HepG2 (cell line): ENCODE data around the gene PFDN2. TPM values are rescaled to one million over a fixed set of nuclear protein-coding genes. Genes with fewer than 3 reads are reported as not detected.

Experiments
- ATF2 ChIP-seq: sonication (generic); formaldehyde crosslinking; IDR thresholded peaks from 2 replicates; pipeline ENCODE4 v1.4.0; 2020; ENCODE audit warnings: missing genetic modification reagents
- CENPBD1 ChIP-seq: sonication (generic); formaldehyde crosslinking; IDR thresholded peaks from 2 replicates; pipeline ENCODE4 v1.8.0; 2022; ENCODE audit warnings: missing genetic modification reagents, low read depth, mild to moderate bottlenecking, borderline replicate concordance
- CENPT ChIP-seq: sonication (generic); formaldehyde crosslinking; IDR thresholded peaks from 2 replicates; pipeline ENCODE4 v1.8.0; 2022; ENCODE audit warnings: low read depth, mild to moderate bottlenecking, moderate library complexity, missing genetic modification reagents
- CSRNP2 ChIP-seq: sonication (generic); formaldehyde crosslinking; conservative IDR thresholded peaks from 2 replicates; pipeline ENCODE4 v1.8.0; 2022; ENCODE audit warnings: low read depth, missing genetic modification reagents
- DZIP1 ChIP-seq: sonication (generic); formaldehyde crosslinking; IDR thresholded peaks from 2 replicates; pipeline ENCODE4 v1.5.0; 2020; ENCODE audit warnings: mild to moderate bottlenecking, missing genetic modification reagents
- FUBP1 ChIP-seq: sonication (generic); formaldehyde crosslinking; IDR thresholded peaks from 2 replicates; pipeline ENCODE4 v1.5.1; 2020; ENCODE audit warnings: missing genetic modification reagents, mild to moderate bottlenecking, borderline replicate concordance
- NRL ChIP-seq: sonication (generic); formaldehyde crosslinking; IDR thresholded peaks from 2 replicates; pipeline ENCODE4 v1.5.0; 2020; ENCODE audit warnings: missing genetic modification reagents, mild to moderate bottlenecking, moderate library complexity, borderline replicate concordance
- TFE3 ChIP-seq: IDR thresholded peaks from 2 replicates; pipeline ENCODE4 v1.6.1; 2016
- ZMAT5 ChIP-seq: sonication (generic); formaldehyde crosslinking; IDR thresholded peaks from 2 replicates; pipeline ENCODE4 v1.5.0; 2020; ENCODE audit warnings: mild to moderate bottlenecking, low read depth, missing genetic modification reagents, borderline replicate concordance
- ZNF414 ChIP-seq: sonication (generic); formaldehyde crosslinking; IDR thresholded peaks from 2 replicates; pipeline ENCODE4 v1.5.0; 2020; ENCODE audit warnings: missing genetic modification reagents
- ZNF503 ChIP-seq: sonication (generic); formaldehyde crosslinking; IDR thresholded peaks from 2 replicates; pipeline ENCODE4 v1.4.0; 2020; ENCODE audit warnings: missing genetic modification reagents
- ZNF589 ChIP-seq: sonication (generic); formaldehyde crosslinking; conservative IDR thresholded peaks from 2 replicates; pipeline ENCODE4 v1.8.0; 2022; ENCODE audit warnings: mild to moderate bottlenecking, moderate library complexity, missing genetic modification reagents
- polyA plus RNA-seq, 8 experiments: library from polyadenylated mRNA; depleted of rRNA in 3 of 8; stranded (reverse) in 7 of 8; unstranded in 1 of 8; fragments of >200 nt; fragmentation: Illumina TruSeq in 4 of 8; extraction: Trizol in 4 of 8; gene quantifications; 2 replicates each; pipeline versions ENCODE4 v1.2.1 to v1.2.3, GENCODE V29; 2011 to 2016; ENCODE audit warnings: low read depth in 4 of 8, missing spikeins in 1 of 8, mixed read lengths in 1 of 8; ENCODE audit not compliant: insufficient read depth in 1 of 8
- total RNA-seq, 5 experiments: library from RNA; depleted of rRNA; stranded (reverse); fragments of >200 nt; fragmentation: Illumina TruSeq; extraction: Trizol; gene quantifications; 2 replicates each; pipeline ENCODE4 v1.2.3, GENCODE V29; 2016; ENCODE audit warnings: low read depth in 1 of 5

PFDN2 gene
- total and polyA plus RNA-seq, 2 of the 13 experiments (the other 11 are each of a cell fraction or from before 2014, with no cell fraction given) = 62.6 to 63.6 TPM

- no peak for TF ChIP-seq ZNF589 (CRISPR knock-in tag)
- TF ChIP-seq CENPBD1 = no peak
- 0 out of 2 replicates have a peak, but pooled peaks have one; percentile 10 for TF ChIP-seq DZIP1 (CRISPR knock-in tag)
- no peak for TF ChIP-seq ZMAT5 (CRISPR knock-in tag)
- TF ChIP-seq FUBP1 (CRISPR knock-in tag) = no peak
- TF ChIP-seq ZNF503 (CRISPR knock-in tag) = no peak; the same call in 1 of the 2 replicates
- 0 out of 2 replicates have a peak, but pooled peaks have one; percentile 65 for TF ChIP-seq CENPT
- no peak; the same call in 1 of the 2 replicates for TF ChIP-seq ZNF414 (CRISPR knock-in tag)
- no peak for TF ChIP-seq CSRNP2 (CRISPR knock-in tag)
- no peak for TF ChIP-seq ATF2 (CRISPR knock-in tag)
- TF ChIP-seq NRL (CRISPR knock-in tag) = no peak
- TF ChIP-seq TFE3 (CRISPR knock-in tag) = no peak
Measured at GRCh38 chr1:161165742-161166668, 48.2 kb upstream of the PFDN2 start, which contains the start of gene PPOX (continued).
